HG03354 (cell line): ENCODE results near the gene KRT36.
A peak's percentile ranks its signal among the peaks of the same experiment; 100 is the strongest.

Source experiments
- ATAC-seq: cut with Tn5 transposase; IDR thresholded peaks from one replicate; pipeline ENCODE4 v1.9.1; 2021; ENCODE audit warnings: mild to moderate bottlenecking; ENCODE audit not compliant: unreplicated experiment, poor library complexity, severe bottlenecking

The KRT36 gene

DNA sequence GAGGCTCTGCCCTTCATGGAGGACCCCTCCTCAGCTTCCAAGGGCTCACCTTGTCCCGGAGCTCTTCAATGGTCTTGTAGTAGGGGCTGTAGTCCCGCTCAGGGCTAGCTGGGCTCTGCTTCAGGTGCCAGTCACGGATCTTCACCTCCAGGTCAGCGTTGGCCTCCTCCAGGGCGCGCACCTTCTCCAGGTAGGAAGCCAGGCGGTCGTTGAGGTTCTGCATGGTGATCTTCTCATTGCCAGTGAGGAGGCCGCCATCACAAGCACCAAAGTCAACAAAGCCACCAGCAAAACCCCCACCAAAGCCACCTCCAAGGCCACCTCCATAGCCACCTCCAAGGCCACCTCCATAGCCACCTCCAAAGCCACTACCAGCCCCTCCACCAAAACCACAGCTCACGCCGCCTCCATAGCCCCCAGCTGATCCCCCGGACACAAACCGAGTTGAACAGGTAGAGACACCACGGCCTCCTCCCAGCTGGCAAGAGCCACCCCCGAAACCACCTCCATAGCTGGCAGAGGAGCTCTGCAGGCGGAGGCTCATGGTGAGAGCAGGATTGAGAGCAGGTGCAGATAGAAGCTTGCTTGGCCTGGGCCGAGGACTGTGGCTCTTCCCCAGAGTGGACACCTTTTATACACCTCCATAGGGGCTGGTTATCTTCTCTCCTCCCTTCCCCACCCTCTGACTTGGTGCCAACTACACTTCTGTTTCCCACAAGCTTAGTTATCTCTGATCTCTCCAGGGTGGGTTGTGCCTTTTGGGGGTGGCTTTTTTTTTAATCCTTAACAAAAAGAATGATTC lies 15.5 kb upstream of the KRT36 start, which contains the start of gene KRT13:
Gene KRT13, minus strand, starts transcription at position 606 of the 802 bp plus-strand sequence. Its CDS starts 62 bp downstream, at position 544.
- no peak for ATAC-seq

DNA sequence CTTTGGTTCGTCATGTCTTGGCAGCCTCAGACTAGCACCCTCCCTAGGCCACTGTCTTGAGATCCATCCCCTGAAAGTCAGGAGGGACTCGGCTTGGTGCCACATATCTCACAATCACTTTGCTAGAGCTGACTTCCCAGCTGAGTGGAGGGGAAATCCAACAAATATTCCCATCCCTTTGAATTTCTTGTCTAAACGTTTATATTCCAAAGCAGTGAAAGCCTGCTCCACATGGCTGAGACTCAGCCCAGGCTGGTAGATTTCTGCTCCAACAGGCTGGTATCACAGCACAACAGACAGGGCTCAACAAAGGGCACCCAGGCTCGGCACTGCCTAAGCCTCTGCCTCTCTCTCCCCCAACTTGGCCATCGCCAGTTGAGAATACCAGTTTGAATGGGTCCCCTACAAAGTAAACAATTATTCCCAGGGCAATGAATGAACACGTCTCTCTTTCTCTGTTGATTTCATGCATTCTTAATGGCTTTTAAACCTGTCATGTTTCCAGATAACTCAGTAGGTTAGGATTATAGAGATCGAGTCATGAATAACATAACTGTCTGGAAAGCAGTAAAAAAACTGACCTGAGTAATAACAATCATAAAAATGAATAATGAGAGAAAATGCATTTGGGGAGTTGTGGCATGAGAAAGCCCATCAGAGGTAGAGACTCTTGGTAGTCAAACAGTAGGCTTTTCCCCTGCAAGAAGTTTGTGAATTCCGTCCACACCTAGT lies 14.7 kb upstream of the KRT36 start:
- ATAC-seq: no peak

DNA sequence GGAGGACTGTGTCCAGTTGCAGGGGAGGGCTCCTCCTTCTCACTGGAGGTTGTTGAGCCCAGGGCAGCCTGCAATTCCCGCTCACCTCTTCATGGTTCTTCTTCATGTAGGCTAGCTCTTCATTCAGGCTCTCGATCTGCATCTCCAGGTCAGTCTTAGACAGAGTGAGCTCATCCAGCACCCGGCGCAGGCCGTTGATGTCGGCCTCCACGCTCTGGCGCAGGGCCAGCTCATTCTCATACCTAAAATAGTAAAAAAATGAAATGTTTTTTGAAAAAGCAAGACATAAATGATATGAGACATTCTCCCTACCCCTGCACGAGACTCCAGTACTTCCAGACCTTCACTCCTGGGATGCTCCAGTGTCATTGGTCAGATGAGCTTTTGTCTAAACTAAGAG lies 13.5 kb upstream of the KRT36 start:
- ATAC-seq: no peak

DNA sequence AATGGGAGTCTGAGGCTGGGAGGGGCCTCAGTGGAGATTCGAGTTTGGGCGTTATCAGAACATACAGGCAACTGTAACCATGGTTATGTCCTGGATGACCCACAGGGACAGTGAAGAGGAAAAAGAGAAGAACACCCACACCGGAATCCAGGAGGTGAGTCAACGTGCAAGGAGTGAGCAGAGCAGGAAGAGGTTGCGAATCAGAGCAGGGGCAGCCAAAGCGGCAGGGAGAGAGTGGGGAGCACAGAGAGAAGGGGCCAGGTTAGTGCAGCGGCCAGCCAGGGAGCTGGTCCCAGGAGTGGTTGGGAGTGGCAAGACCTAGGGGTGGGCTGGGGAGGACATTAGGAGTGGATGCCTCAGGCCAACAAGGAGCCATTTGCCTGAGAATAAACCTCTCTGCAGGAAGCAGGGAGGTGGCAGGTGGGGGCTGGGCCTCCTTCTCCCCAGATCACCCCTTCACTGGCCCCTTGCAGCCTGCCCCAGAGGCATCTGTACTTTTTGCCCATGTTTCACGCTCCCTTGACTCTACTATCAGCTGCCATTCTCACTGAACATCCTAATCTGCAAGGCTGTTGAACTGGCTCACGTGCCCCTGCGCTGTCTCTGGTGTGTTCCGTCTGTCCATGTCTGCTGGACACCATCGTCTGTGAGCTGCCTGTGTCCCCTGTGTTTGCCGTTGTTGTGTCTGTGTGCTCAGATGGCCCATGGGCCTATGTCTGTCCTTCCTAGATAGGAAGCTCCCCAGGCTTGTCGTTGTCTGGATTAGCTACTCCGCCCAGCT lies 10.6 kb upstream of the KRT36 start:
- no peak for ATAC-seq

DNA sequence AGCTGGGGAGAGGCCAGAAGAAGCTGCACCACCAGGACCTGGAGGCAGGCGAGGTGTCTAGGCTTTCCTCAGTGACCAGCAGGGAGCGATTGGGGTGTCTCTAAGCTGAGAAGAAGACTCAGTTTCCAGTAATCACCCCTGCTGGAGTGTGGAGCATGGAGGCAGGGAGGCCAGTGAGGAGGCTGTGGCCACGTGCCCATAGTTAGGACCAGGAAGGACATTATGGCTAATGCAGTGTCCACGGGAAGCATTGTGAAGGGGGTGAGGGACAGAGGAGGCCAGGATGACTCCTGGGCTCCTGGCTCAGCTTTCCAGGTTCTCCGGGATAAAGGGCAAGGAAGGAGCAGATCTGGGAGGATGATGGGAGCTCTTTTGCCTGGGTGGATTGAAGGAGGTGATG lies 10.0 kb upstream of the KRT36 start:
- ATAC-seq: no peak

DNA sequence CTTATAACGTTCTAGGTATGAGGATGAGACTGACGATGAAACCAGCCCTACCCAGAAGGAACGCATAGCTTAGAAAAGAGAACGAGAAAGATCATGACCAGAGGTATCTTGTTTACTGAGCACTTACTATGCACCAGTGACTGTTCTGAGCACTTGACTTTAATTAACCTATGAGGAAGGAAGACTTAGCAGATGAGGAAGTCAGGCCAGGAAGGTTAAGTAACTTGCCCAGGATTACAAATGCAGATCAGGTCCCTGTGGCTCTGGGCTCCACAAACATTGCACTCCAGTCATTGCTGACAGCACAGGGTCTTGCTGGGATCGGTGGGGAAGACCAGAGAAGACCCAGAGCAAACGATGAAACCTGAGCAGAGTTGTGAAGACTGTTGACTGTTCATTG lies 8.6 kb upstream of the KRT36 start:
- ATAC-seq: no peak

DNA sequence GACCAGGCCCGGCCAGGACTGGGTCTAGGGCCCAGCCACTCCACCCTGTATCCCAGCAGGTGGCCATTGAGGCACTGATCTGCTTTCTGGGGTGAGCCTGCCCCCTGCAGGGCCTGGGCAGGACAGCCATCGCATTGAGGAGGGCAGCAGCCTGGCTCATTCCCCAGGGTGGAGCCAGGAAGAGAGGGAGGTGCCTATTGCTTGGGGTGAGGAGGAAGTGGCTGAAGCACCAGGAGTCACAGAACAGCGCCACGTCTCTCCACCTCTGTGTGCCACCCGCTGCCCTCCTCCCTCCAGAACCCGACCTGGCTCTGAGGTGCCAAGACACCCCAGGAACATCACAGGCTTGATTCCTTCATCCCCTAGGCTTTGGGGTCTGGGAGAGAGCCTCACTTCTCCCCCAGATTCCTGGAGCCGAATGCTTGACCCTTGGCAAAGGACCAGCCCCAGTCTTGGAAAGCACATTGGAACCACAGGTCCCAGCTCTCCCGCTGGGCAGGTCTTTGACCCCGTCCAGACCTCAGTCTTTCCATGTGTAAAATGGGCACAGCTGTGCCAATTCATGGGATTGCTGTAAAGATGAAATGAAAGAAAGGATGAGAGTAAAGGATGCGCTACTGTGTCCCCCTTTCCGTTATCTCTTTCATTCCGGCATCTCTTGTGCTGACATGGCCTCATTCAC lies 7.2 kb upstream of the KRT36 start:
- ATAC-seq: peak; percentile 68

DNA sequence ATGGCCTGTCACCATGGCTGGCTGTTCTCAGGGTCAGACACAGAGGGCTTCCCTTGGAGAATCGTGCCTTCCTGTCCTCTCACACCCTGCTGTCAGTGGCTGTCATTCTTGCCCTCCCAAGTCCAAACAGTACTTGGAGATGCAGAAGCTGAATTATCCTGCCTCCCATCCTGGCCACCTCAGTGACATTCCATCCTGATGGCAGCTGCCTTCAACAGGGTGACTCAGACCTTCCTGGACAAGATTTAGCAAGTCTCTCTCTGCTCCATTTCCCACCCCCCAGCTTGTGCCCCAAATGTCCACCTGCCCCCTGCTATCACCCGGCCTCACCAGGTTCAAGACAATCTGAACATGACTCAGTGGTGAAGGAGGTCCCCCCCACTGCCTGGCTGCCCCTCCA lies 4.8 kb upstream of the KRT36 start:
- no peak for ATAC-seq

DNA sequence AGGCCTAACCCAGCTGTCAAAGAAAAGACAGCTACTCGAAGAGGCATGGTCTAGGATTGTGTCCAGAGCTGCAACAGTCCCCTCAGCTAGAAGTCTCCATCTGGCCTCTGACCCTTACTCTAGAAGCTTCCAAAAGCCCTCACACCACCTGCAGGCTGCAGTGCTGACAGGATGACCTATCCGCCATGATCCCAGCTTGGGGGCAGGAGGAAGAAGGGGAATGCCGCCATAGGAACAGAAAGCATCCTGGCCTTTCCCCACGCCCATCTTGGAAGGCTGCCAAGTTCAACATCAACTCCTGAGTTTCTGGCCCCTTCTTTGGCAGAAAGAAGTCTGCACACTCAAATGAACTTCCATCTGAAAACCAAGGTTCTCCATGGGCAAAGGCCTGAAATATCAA lies 3.1 kb upstream of the KRT36 start:
- no peak for ATAC-seq

DNA sequence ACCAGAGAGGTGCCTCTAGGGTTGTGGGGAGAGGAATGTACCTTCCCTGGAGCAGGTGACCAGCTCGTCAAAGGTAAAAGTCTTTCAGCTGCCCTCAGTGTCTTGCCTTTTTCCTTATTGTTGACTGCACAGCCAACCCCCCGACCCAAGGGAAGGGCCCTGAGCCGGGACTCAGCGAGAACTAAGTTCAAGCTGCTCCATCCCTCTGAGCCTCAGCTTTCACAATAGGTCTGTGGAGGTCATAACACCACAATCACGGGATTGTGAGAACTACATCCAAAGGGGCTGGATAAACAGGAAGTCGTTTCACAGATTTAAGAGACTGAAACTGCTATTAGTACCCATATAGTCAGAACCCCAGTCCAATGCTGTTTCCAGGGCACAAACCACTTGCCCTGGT lies 2.6 kb upstream of the KRT36 start:
- no peak for ATAC-seq

DNA sequence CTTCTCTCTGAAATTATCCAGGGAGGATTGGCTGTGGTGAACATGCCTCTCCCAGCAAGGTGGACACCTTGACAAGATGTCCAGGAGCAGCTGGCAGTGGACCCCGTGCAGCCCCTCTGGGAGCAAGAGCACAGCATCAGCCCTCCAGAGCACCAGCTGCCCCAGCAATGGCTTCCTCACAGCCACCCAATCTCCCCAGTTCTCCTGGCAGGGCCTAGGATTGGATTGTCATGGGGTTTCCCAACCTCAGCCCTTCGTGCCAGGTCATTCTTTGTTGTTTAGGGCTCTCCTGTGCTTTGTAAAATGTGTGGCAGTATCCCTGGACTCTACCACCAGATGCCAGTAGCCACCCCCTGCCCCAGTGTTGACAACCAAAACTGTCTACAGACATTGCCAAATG lies 1.8 kb upstream of the KRT36 start:
- no peak for ATAC-seq

DNA sequence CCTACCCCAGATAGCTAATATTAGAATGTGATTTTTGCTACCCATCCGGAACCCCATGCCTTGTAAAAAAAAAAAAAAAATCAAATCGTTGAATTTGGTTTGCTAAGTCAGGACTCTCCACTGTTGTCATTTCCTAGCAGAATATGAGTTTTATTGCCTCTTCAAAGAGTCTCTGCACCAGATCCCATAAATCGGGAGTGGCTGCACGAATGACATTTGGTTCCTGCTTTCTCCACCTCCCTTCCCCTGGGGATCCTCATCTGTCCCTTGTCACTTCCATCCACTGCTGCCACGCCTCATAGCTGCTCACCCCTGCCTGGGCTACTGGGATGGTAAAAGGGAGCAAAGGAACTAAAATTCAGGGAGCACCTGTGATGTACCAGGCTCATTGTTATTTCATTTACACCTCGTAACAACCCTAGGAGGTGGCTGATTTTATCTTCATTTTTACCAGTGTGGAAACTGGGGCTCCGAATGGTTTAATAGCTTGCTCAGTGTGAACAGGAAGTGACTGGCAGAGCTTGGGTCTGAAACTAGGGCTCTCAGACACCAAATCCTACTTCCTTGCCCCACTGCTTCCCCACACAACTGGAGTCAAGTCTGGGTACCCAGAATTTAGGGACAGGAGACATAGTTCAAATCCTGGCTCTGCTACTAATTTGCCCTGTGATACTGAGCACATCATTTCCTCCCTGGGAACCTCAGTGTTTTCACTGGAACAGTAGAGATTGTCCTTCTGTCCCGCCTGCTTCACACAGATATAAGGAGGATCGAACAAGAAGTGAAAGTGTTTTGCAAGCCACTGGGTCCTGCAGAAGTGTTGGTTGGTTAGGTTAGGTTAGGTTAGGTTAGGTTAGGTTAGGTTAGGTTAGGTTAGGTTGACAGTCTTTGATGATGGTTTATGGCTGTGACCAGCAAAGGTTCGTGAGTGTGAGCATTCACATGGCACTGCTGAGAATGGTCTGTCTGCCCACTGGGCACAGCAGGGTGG lies 585 bp upstream of the KRT36 start:
- no peak for ATAC-seq

DNA sequence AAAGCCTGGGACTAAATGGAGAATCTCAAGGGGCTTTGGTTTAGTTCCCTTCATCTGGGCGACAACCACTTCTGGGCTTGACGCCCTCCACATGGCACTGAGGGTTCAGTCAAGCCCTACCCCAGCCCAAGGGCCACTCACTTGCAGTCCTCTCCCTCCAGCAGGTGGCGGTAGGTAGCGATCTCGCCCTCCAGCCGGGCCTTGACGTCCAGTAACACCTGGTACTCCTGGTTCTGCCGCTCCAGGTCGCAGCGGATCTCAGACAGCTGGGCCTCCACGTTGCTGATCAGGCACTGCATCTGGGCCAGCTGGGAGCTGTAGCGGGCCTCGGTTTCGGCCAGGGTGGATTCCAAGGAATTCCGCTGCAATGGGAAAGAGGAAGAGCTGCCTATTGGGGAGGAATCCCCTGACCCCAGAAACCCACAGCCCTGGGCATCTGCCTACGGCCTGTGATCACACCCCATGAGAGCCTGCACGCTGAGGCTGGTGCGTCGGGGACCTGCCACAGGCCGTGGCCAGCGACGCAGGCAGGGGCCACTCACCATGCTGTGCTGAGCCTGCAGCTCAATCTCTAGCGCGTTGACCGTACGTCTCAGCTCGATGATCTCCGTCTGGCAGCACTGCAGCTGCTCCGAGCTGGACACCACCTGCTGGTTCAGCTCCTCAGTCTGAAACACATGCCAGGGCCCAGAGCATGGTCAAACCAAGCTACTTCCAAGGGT lies 2.7 kb downstream of the KRT36 start:
- ATAC-seq: no peak

DNA sequence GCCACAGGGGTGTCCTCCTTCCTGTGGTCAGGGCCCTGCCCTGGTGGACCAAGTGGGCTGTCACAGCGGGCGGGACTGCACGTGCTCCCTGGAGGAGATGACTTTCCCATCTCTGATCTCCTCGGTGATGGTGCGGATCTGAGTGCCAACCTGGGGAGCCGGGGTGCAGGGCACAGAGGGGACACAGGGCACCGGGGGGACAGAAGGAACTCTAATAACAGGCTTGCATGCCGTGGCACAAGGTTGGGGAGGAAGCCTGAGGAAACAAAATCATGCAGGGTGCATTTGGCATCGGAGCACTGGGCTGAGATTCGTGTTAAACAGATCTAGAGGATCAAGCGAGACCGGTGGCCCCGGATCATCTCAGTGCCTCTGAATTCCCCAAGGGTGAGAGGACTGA lies 3.4 kb downstream of the KRT36 start:
- ATAC-seq: no peak

DNA sequence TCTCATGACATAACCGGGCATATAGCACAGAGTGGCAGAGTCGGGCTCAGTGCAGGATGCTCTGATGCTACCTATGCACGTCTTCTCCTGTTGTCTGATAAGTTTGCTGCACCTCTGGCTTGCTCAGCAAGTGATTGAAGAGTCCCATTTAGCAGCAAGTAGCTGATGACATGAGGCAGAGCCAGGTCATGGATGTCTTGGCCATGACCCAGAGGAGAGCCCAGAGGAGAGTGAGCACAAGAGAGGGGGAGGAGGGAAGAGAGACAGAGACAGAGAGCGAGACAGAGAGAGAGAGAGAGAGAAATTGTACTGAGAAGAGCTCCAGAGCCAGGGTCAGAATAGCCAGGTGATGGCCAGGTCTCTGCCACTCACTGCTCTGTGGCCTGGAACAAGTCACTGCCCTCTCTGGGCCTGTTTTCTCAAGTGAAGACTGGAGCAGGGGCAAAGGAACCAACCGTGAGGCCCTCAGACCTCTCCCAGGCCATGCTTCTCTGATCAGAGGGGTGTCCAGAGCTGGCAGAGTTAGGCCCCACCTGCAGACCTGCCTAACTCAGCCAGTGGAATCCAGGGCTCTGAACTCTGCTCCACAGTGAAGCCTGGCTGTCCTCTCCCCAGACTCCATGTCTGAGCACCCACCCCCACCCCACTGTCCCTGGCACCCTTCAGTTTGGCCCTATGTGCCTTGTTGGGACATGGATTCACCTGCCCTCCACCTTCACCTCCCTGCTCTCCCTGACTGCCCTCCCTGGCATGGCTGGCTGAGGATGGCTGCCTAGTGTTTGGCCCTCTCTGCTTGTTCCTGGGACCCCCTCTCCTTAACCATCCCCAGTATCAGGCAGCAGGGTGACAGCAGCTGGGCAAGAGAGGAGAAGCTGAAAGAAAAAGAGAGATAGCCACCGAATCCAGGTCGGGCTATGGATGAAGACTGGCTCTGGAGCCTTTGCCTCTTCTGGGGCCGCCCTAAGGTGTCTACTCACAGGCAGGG lies 4.5 kb downstream of the KRT36 start:
- no peak for ATAC-seq

DNA sequence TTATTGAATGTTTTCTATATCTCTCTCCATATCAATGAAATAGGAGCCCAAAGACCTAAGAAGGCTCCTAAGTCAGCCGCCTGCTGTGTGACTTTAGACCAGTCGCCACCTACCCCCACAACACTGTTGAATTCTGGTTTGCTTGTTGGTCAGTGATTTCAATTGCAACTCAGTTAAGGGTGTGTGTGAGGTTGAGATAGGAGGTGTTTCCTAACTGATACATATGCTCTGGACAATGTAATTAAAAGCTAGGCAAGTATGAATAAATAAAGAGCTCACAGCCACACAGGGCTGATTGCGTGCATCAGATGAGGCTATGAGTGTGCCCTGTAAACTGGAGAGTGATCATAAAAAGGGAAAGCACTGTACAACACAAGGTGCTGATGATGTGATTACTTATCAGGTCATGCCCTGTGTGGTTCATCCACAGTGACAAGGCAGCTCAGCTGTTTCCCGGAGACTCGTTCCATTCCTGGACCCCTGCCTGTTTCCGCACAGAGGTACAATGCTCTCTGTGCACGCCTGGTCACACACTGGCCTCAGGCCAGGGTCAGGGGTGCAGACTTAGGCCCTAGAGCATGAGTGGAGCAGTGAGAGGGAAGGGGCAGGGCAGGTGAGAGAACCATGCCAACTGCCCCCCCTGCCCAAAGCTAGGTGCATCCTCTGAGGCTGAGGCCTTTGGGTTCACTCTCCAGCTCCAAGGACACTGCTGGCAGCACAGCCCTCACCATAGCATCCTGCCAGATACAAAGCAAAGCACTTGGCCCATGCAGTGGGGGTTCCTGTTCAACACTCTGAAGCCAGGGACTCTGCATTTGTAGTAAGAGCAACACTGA lies 5.5 kb downstream of the KRT36 start:
- ATAC-seq: no peak
